HepG2 (cell line): ENCODE results near the gene DENND4C. TPM values are rescaled to one million over a fixed set of nuclear protein-coding genes. Genes with fewer than 3 reads are reported as not detected.

Experiments used
- FLYWCH1 ChIP-seq: sonication (generic); formaldehyde crosslinking; IDR thresholded peaks from 2 replicates; pipeline ENCODE4 v1.8.1; 2023; ENCODE audit warnings: mild to moderate bottlenecking, missing genetic modification reagents
- NR2F6 ChIP-seq, 2 experiments: IDR thresholded peaks; 2 replicates each; pipeline ENCODE4 v1.6.1; 2016; ENCODE audit warnings: antibody characterized with exemption in 1 of 2, mild to moderate bottlenecking in 1 of 2
- PLRG1 ChIP-seq: fragments of 450-650 bp; conservative IDR thresholded peaks from 2 replicates; pipeline ENCODE4 v1.6.1; 2016
- REXO4 ChIP-seq: sonication (generic); formaldehyde crosslinking; IDR thresholded peaks from 2 replicates; pipeline ENCODE4 v1.8.0; 2022; ENCODE audit warnings: missing genetic modification reagents, mild to moderate bottlenecking, borderline replicate concordance
- SIX4 ChIP-seq: sonication (generic); formaldehyde crosslinking; IDR thresholded peaks from 2 replicates; pipeline ENCODE4 v1.4.0; 2020; ENCODE audit warnings: missing genetic modification reagents
- ZBTB42 ChIP-seq: sonication (generic); formaldehyde crosslinking; IDR thresholded peaks from 2 replicates; pipeline ENCODE4 v1.5.0; 2020; ENCODE audit warnings: mild to moderate bottlenecking, missing genetic modification reagents
- ZC3H13 ChIP-seq: sonication (generic); formaldehyde crosslinking; IDR thresholded peaks from 2 replicates; pipeline ENCODE4 v1.8.1; 2023; ENCODE audit warnings: mild to moderate bottlenecking, missing genetic modification reagents, moderate library complexity
- ZNF441 ChIP-seq: sonication (generic); formaldehyde crosslinking; IDR thresholded peaks from 2 replicates; pipeline ENCODE4 v1.7.0; 2021; ENCODE audit warnings: missing genetic modification reagents, borderline replicate concordance
- ZZZ3 ChIP-seq: sonication (generic); formaldehyde crosslinking; IDR thresholded peaks from 2 replicates; pipeline ENCODE4 v1.4.0; 2020; ENCODE audit warnings: missing genetic modification reagents, mild to moderate bottlenecking, borderline replicate concordance
- polyA plus RNA-seq, 8 experiments: library from polyadenylated mRNA; depleted of rRNA in 3 of 8; stranded (reverse) in 7 of 8; unstranded in 1 of 8; fragments of >200 nt; fragmentation: Illumina TruSeq in 4 of 8; extraction: Trizol in 4 of 8; gene quantifications; 2 replicates each; pipeline versions ENCODE4 v1.2.1 to v1.2.3, GENCODE V29; 2011 to 2016; ENCODE audit warnings: low read depth in 4 of 8, missing spikeins in 1 of 8, mixed read lengths in 1 of 8; ENCODE audit not compliant: insufficient read depth in 1 of 8
- total RNA-seq, 5 experiments: library from RNA; depleted of rRNA; stranded (reverse); fragments of >200 nt; fragmentation: Illumina TruSeq; extraction: Trizol; gene quantifications; 2 replicates each; pipeline ENCODE4 v1.2.3, GENCODE V29; 2016; ENCODE audit warnings: low read depth in 1 of 5
- TF ChIP-seq, protein P1 (sequence below): sonication (generic); formaldehyde crosslinking; IDR thresholded peaks from 2 replicates; pipeline ENCODE4 v1.8.0; 2022; ENCODE audit warnings: missing genetic modification reagents, mild to moderate bottlenecking, inconsistent platforms, borderline replicate concordance
- TF ChIP-seq, protein P2 (sequence below): sonication (generic); formaldehyde crosslinking; IDR thresholded peaks from 2 replicates; pipeline ENCODE4 v1.8.1; 2022; ENCODE audit warnings: low read depth, mild to moderate bottlenecking, missing genetic modification reagents
- TF ChIP-seq, protein P3 (sequence below): fragments of 450-650 bp; IDR thresholded peaks from 2 replicates; pipeline ENCODE4 v1.6.1; 2017; ENCODE audit warnings: mild to moderate bottlenecking
- TF ChIP-seq, protein P4 (sequence below): sonication (generic); formaldehyde crosslinking; IDR thresholded peaks from 2 replicates; pipeline ENCODE4 v1.4.0; 2020; ENCODE audit warnings: missing genetic modification reagents

DENND4C gene
- total and polyA plus RNA-seq, 2 of the 13 experiments (the other 11 are each of a cell fraction or from before 2014, with no cell fraction given), result 19.1 to 27.2 TPM

DNA sequence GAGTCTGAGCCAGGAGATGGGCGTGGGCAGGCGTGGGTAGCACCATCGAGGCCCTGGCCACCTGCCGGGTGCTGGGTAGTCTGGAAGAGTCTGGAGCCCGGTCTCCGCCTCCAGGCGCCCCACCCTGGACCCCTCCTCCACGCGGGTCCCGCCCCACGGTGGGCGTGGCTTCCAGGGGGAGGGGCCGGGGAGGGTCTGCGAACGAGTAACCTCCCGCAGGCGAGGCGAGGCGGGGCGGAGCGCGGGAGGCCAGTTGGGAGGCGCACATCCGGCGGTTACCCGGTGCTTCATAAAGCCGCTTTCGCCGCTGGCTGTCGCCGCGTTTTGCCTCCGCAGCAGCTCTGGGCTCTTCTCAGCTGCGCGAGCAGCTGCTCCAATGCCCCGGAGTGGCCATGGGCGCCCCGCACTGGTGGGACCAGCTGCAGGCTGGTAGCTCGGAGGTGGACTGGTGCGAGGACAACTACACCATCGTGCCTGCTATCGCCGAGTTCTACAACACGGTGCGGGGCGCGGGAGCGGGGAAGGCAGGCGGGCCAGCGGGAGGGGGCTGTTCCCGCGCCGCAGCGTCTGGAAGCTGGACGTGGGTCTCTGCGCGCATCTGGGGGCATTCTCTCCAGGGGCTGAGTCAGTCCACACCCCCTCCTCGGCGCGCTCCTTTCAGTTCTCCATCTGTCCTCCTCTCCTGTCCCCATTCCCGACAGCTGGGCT is 178.4 kb downstream of the DENND4C start, which contains the start of gene ACER2 (continued):
- TF ChIP-seq, protein P1, sequence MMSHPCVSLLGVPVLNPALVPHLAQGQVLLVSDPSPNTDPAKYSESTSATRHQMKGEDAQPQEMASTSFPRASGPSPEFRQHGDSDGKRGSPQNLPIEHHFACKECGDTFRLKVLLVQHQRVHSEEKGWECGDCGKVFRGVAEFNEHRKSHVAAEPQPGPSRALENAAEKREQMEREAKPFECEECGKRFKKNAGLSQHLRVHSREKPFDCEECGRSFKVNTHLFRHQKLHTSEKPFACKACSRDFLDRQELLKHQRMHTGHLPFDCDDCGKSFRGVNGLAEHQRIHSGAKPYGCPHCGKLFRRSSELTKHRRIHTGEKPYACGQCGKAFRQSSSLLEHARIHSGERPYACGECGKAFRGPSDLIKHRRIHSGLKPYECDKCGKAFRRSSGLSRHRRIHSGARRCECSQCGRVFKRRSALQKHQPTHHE (CRISPR knock-in tag), result peak; percentile 60; the same call in 1 of the 2 replicates
- no peak for TF ChIP-seq NR2F6 (IDR thresholded peaks at IDR 0.05)
- peak; percentile 38; the same call in 1 of the 2 replicates for TF ChIP-seq NR2F6 (CRISPR knock-in tag; IDR thresholded peaks at IDR 0.05)
- TF ChIP-seq, protein P2, sequence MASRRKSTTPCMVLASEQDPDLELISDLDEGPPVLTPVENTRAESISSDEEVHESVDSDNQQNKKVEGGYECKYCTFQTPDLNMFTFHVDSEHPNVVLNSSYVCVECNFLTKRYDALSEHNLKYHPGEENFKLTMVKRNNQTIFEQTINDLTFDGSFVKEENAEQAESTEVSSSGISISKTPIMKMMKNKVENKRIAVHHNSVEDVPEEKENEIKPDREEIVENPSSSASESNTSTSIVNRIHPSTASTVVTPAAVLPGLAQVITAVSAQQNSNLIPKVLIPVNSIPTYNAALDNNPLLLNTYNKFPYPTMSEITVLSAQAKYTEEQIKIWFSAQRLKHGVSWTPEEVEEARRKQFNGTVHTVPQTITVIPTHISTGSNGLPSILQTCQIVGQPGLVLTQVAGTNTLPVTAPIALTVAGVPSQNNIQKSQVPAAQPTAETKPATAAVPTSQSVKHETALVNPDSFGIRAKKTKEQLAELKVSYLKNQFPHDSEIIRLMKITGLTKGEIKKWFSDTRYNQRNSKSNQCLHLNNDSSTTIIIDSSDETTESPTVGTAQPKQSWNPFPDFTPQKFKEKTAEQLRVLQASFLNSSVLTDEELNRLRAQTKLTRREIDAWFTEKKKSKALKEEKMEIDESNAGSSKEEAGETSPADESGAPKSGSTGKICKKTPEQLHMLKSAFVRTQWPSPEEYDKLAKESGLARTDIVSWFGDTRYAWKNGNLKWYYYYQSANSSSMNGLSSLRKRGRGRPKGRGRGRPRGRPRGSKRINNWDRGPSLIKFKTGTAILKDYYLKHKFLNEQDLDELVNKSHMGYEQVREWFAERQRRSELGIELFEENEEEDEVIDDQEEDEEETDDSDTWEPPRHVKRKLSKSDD (CRISPR knock-in tag), result no peak; the same call in 1 of the 2 replicates
- TF ChIP-seq FLYWCH1, result no peak
- no peak for TF ChIP-seq ZZZ3 (CRISPR knock-in tag)
- peak; percentile 59; the same call in 1 of the 2 replicates for TF ChIP-seq ZNF441 (CRISPR knock-in tag)
- TF ChIP-seq, protein P3, sequence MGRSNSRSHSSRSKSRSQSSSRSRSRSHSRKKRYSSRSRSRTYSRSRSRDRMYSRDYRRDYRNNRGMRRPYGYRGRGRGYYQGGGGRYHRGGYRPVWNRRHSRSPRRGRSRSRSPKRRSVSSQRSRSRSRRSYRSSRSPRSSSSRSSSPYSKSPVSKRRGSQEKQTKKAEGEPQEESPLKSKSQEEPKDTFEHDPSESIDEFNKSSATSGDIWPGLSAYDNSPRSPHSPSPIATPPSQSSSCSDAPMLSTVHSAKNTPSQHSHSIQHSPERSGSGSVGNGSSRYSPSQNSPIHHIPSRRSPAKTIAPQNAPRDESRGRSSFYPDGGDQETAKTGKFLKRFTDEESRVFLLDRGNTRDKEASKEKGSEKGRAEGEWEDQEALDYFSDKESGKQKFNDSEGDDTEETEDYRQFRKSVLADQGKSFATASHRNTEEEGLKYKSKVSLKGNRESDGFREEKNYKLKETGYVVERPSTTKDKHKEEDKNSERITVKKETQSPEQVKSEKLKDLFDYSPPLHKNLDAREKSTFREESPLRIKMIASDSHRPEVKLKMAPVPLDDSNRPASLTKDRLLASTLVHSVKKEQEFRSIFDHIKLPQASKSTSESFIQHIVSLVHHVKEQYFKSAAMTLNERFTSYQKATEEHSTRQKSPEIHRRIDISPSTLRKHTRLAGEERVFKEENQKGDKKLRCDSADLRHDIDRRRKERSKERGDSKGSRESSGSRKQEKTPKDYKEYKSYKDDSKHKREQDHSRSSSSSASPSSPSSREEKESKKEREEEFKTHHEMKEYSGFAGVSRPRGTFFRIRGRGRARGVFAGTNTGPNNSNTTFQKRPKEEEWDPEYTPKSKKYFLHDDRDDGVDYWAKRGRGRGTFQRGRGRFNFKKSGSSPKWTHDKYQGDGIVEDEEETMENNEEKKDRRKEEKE, result no peak
- TF ChIP-seq, protein P4, sequence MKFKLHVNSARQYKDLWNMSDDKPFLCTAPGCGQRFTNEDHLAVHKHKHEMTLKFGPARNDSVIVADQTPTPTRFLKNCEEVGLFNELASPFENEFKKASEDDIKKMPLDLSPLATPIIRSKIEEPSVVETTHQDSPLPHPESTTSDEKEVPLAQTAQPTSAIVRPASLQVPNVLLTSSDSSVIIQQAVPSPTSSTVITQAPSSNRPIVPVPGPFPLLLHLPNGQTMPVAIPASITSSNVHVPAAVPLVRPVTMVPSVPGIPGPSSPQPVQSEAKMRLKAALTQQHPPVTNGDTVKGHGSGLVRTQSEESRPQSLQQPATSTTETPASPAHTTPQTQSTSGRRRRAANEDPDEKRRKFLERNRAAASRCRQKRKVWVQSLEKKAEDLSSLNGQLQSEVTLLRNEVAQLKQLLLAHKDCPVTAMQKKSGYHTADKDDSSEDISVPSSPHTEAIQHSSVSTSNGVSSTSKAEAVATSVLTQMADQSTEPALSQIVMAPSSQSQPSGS (CRISPR knock-in tag), result no peak
- peak; percentile 79; the same call in 1 of the 2 replicates for TF ChIP-seq ZBTB42
- peak; percentile 24; the same call in 1 of the 2 replicates for TF ChIP-seq ZC3H13 (CRISPR knock-in tag)
- TF ChIP-seq REXO4, result no peak
- TF ChIP-seq SIX4 (CRISPR knock-in tag), result no peak
- no peak for TF ChIP-seq PLRG1
